HL-60 (cell line): ENCODE measurements around the gene ADAMTS10.

Experiments
- TF ChIP-seq, protein P1 (sequence below): IDR thresholded peaks from one replicate; pipeline ENCODE4 v1.5.1; 2011; ENCODE audit warnings: low read length, control low read depth, inconsistent platforms; ENCODE audit not compliant: insufficient read depth
- TF ChIP-seq, protein P2 (sequence below): IDR thresholded peaks from 2 replicates; pipeline ENCODE4 v1.6.1; 2012; ENCODE audit warnings: low read depth; ENCODE audit not compliant: insufficient replicate concordance

- TF ChIP-seq, protein P1, sequence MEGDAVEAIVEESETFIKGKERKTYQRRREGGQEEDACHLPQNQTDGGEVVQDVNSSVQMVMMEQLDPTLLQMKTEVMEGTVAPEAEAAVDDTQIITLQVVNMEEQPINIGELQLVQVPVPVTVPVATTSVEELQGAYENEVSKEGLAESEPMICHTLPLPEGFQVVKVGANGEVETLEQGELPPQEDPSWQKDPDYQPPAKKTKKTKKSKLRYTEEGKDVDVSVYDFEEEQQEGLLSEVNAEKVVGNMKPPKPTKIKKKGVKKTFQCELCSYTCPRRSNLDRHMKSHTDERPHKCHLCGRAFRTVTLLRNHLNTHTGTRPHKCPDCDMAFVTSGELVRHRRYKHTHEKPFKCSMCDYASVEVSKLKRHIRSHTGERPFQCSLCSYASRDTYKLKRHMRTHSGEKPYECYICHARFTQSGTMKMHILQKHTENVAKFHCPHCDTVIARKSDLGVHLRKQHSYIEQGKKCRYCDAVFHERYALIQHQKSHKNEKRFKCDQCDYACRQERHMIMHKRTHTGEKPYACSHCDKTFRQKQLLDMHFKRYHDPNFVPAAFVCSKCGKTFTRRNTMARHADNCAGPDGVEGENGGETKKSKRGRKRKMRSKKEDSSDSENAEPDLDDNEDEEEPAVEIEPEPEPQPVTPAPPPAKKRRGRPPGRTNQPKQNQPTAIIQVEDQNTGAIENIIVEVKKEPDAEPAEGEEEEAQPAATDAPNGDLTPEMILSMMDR, result no peak
- TF ChIP-seq, protein P2, sequence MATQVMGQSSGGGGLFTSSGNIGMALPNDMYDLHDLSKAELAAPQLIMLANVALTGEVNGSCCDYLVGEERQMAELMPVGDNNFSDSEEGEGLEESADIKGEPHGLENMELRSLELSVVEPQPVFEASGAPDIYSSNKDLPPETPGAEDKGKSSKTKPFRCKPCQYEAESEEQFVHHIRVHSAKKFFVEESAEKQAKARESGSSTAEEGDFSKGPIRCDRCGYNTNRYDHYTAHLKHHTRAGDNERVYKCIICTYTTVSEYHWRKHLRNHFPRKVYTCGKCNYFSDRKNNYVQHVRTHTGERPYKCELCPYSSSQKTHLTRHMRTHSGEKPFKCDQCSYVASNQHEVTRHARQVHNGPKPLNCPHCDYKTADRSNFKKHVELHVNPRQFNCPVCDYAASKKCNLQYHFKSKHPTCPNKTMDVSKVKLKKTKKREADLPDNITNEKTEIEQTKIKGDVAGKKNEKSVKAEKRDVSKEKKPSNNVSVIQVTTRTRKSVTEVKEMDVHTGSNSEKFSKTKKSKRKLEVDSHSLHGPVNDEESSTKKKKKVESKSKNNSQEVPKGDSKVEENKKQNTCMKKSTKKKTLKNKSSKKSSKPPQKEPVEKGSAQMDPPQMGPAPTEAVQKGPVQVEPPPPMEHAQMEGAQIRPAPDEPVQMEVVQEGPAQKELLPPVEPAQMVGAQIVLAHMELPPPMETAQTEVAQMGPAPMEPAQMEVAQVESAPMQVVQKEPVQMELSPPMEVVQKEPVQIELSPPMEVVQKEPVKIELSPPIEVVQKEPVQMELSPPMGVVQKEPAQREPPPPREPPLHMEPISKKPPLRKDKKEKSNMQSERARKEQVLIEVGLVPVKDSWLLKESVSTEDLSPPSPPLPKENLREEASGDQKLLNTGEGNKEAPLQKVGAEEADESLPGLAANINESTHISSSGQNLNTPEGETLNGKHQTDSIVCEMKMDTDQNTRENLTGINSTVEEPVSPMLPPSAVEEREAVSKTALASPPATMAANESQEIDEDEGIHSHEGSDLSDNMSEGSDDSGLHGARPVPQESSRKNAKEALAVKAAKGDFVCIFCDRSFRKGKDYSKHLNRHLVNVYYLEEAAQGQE, result no peak
Measured at GRCh38 chr19:8610041-8610935, at the start of gene ADAMTS10.
